SK-N-SH treated with all-trans-retinoic acid at 6 μM for 48 hours (cell line): Measurements from ENCODE around the gene ADAT3.

Experiments
- ATAC-seq: fragments of 200-7000 bp; cut with Tn5 transposase; 3 replicates; pipeline ENCODE4 v1.9.1; 2020; ENCODE audit warnings: mild to moderate bottlenecking, moderate library complexity
- ARNTL ChIP-seq: fragments of 450-650 bp; formaldehyde crosslinking; IDR thresholded peaks from 2 replicates; pipeline ENCODE4 v1.5.0; 2020; ENCODE audit warnings: low read depth, mild to moderate bottlenecking, moderate library complexity, borderline replicate concordance
- BACH2 ChIP-seq: fragments of 250-450 bp; sonication (Bioruptor Pico); IDR thresholded peaks from 2 replicates; pipeline ENCODE4 v1.9.0; 2021; ENCODE audit warnings: mild to moderate bottlenecking, borderline replicate concordance
- ESRRG ChIP-seq: fragments of 250-450 bp; sonication (Bioruptor Pico); IDR thresholded peaks from 2 replicates; pipeline ENCODE4 v1.6.1; 2021; ENCODE audit warnings: mild to moderate bottlenecking
- GLIS3 ChIP-seq: fragments of 250-450 bp; sonication (Bioruptor Pico); IDR thresholded peaks from 2 replicates; pipeline ENCODE4 v1.5.0; 2020; ENCODE audit warnings: mild to moderate bottlenecking, moderate library complexity
- PATZ1 ChIP-seq: fragments of 250-450 bp; sonication (Bioruptor Pico); IDR thresholded peaks from 2 replicates; pipeline ENCODE4 v1.8.0; 2020; ENCODE audit warnings: mild to moderate bottlenecking, moderate library complexity, borderline replicate concordance
- PPARA ChIP-seq: fragments of 250-450 bp; sonication (Bioruptor Pico); IDR thresholded peaks from 2 replicates; pipeline ENCODE4 v1.5.0; 2020; ENCODE audit warnings: mild to moderate bottlenecking, borderline replicate concordance
- SNAI2 ChIP-seq: fragments of 250-450 bp; sonication (Bioruptor Pico); IDR thresholded peaks from 2 replicates; pipeline ENCODE4 v1.5.0; 2020; ENCODE audit warnings: mild to moderate bottlenecking, moderate library complexity
- TCF4 ChIP-seq: fragments of 250-450 bp; sonication (Bioruptor Pico); IDR thresholded peaks from 2 replicates; pipeline ENCODE4 v1.8.0; 2021; ENCODE audit warnings: mild to moderate bottlenecking, moderate library complexity, borderline replicate concordance
- TOX ChIP-seq: fragments of 250-450 bp; sonication (Bioruptor Pico); IDR thresholded peaks from 2 replicates; pipeline ENCODE4 v1.8.0; 2021; ENCODE audit warnings: mild to moderate bottlenecking, moderate library complexity, borderline replicate concordance
- ZC3H10 ChIP-seq: fragments of 250-450 bp; sonication (Bioruptor Pico); IDR thresholded peaks from 2 replicates; pipeline ENCODE4 v1.5.1; 2021; ENCODE audit warnings: mild to moderate bottlenecking, moderate library complexity
- ZFP3 ChIP-seq: fragments of 250-450 bp; sonication (Bioruptor Pico); IDR thresholded peaks from 2 replicates; pipeline ENCODE4 v1.5.0; 2020; ENCODE audit warnings: mild to moderate bottlenecking, moderate library complexity
- ZNF70 ChIP-seq: fragments of 450-650 bp; formaldehyde crosslinking; IDR thresholded peaks from 2 replicates; pipeline ENCODE4 v1.5.0; 2020; ENCODE audit warnings: mild to moderate bottlenecking, moderate library complexity
- ZNF8 ChIP-seq: fragments of 450-650 bp; formaldehyde crosslinking; IDR thresholded peaks from 2 replicates; pipeline ENCODE4 v1.5.0; 2020; ENCODE audit warnings: mild to moderate bottlenecking, moderate library complexity
- TF ChIP-seq, protein P1 (sequence below): fragments of 250-450 bp; sonication (Bioruptor Pico); IDR thresholded peaks from 2 replicates; pipeline ENCODE4 v1.8.0; 2021; ENCODE audit warnings: low read depth, mild to moderate bottlenecking, moderate library complexity, borderline replicate concordance
- TF ChIP-seq, protein P2 (sequence below): fragments of 250-450 bp; sonication (Bioruptor Pico); IDR thresholded peaks from 2 replicates; pipeline ENCODE4 v1.5.1; 2021; ENCODE audit warnings: mild to moderate bottlenecking, moderate library complexity
- TF ChIP-seq, protein P3 (sequence below): fragments of 250-450 bp; sonication (Bioruptor Pico); IDR thresholded peaks from 2 replicates; pipeline ENCODE4 v1.5.0; 2020; ENCODE audit warnings: mild to moderate bottlenecking, moderate library complexity

ADAT3 gene

GRCh38 chr19:1860042-1860775, 45.0 kb upstream of the ADAT3 start (continued):
- no peak for TF ChIP-seq ZFP3 (CRISPR knock-in tag)
- TF ChIP-seq GLIS3 (CRISPR knock-in tag): no peak
- no peak for TF ChIP-seq PPARA (CRISPR knock-in tag)
- TF ChIP-seq ZC3H10 (CRISPR knock-in tag): no peak
- no peak for TF ChIP-seq ZNF70 (CRISPR knock-in tag)
- TF ChIP-seq SNAI2 (CRISPR knock-in tag): no peak
- TF ChIP-seq BACH2: no peak
- no peak for TF ChIP-seq ESRRG (CRISPR knock-in tag)

DNA sequence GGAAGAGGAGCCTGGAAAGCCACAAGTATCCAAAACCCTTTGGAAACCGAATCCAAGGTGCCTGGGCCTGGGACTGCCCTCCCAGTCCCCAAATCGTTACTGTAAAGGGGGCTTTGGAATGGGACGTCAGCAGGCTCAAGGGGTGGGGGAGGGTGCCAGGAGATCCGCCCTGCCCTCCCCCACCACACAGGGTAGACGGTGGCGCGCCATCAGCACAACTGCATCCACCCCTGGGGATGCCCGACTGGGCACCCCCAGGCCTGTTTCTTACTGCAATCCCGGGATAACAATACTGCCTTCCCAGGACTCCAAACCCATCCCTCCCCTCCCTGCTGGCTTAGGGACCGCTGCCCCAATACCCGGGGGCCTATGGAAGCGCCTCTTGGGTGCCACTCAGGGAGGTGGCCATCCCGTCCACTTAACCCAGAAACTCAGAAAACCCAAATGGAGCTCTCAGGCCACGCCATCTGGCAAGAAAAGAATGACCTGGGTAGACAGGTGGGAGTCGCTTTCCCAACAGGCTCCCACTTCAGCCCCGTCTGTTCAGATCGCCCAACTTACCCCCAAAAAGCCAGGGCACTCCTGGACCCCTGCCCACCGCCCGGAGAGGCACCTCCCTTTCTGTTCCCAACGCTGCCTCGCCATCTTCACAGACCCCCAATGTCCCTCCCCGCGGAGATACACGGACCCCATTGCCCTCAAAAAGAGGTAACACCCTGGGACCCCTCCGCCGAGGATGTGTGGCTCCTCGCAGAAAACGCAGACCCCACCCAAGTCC, 44.2 kb upstream of the ADAT3 start:
- TF ChIP-seq, protein P1, sequence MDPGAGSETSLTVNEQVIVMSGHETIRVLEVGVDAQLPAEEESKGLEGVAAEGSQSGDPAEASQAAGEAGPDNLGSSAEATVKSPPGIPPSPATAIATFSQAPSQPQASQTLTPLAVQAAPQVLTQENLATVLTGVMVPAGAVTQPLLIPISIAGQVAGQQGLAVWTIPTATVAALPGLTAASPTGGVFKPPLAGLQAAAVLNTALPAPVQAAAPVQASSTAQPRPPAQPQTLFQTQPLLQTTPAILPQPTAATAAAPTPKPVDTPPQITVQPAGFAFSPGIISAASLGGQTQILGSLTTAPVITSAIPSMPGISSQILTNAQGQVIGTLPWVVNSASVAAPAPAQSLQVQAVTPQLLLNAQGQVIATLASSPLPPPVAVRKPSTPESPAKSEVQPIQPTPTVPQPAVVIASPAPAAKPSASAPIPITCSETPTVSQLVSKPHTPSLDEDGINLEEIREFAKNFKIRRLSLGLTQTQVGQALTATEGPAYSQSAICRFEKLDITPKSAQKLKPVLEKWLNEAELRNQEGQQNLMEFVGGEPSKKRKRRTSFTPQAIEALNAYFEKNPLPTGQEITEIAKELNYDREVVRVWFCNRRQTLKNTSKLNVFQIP: no peak
- TF ChIP-seq ZNF8 (CRISPR knock-in tag) (no peak), TCF4 (CRISPR knock-in tag) (no peak), PPARA (CRISPR knock-in tag) (no peak), ZNF70 (CRISPR knock-in tag) (no peak), ARNTL (CRISPR knock-in tag) (no peak)
- no peak for ATAC-seq

GRCh38 chr19:1861599-1862031, 43.6 kb upstream of the ADAT3 start:
- ATAC-seq: no peak
- TF ChIP-seq, protein P1: no peak
- TF ChIP-seq TOX: no peak

- no peak for ATAC-seq
- TF ChIP-seq TCF4 (CRISPR knock-in tag) (no peak), PPARA (CRISPR knock-in tag) (no peak)
- TF ChIP-seq, protein P2, sequence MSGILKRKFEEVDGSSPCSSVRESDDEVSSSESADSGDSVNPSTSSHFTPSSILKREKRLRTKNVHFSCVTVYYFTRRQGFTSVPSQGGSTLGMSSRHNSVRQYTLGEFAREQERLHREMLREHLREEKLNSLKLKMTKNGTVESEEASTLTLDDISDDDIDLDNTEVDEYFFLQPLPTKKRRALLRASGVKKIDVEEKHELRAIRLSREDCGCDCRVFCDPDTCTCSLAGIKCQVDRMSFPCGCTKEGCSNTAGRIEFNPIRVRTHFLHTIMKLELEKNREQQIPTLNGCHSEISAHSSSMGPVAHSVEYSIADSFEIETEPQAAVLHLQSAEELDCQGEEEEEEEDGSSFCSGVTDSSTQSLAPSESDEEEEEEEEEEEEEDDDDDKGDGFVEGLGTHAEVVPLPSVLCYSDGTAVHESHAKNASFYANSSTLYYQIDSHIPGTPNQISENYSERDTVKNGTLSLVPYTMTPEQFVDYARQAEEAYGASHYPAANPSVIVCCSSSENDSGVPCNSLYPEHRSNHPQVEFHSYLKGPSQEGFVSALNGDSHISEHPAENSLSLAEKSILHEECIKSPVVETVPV (CRISPR knock-in tag): no peak
- TF ChIP-seq, protein P3, sequence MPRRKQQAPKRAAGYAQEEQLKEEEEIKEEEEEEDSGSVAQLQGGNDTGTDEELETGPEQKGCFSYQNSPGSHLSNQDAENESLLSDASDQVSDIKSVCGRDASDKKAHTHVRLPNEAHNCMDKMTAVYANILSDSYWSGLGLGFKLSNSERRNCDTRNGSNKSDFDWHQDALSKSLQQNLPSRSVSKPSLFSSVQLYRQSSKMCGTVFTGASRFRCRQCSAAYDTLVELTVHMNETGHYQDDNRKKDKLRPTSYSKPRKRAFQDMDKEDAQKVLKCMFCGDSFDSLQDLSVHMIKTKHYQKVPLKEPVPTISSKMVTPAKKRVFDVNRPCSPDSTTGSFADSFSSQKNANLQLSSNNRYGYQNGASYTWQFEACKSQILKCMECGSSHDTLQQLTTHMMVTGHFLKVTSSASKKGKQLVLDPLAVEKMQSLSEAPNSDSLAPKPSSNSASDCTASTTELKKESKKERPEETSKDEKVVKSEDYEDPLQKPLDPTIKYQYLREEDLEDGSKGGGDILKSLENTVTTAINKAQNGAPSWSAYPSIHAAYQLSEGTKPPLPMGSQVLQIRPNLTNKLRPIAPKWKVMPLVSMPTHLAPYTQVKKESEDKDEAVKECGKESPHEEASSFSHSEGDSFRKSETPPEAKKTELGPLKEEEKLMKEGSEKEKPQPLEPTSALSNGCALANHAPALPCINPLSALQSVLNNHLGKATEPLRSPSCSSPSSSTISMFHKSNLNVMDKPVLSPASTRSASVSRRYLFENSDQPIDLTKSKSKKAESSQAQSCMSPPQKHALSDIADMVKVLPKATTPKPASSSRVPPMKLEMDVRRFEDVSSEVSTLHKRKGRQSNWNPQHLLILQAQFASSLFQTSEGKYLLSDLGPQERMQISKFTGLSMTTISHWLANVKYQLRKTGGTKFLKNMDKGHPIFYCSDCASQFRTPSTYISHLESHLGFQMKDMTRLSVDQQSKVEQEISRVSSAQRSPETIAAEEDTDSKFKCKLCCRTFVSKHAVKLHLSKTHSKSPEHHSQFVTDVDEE (CRISPR knock-in tag): no peak
These were observed 43.2 kb upstream of the ADAT3 start for GRCh38 chr19:1862068-1862423.

GRCh38 chr19:1862424-1863327, 42.5 kb upstream of the ADAT3 start:
- no peak for TF ChIP-seq ZNF8 (CRISPR knock-in tag)
- 0 out of 2 replicates have a peak, but pooled peaks have one; percentile 20 for TF ChIP-seq PATZ1
- TF ChIP-seq, all 23 proteins: peak for 1
- ATAC-seq: no peak
